SH-SY5Y (cell line): ENCODE measurements around the gene SLC24A4.

Experiments used
- GATA2 ChIP-seq: IDR thresholded peaks from 2 replicates; pipeline ENCODE4 v1.6.1; 2011; ENCODE audit warnings: mild to moderate bottlenecking, low read depth, low read length
- GATA3 ChIP-seq: IDR thresholded peaks from 2 replicates; pipeline ENCODE4 v1.6.1; 2011; ENCODE audit warnings: low read depth, mild to moderate bottlenecking, low read length, moderate library complexity

DNA sequence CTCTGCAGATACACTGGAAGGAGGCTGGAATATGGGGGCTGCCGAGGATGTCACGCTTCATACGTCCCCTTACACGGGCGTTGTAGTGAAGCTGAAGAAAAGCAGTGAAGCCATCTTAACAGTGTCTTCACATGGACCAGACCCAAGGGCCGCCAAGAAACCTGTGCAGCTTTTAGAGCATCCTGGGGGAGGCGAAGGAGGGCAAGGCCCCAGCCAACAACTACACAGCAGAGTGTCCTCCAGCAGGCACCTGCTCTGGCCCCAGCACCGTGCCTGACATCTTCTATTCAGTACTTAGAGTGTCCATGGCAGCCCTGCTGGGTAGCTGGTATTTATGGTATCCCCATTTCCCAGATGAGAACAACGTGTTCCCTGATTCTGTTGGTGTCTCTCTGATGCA lies 141.8 kb downstream of the SLC24A4 start:
- TF ChIP-seq GATA3 (no peak), GATA2 (no peak)
